NK-92 (cell line): ENCODE data around the gene SSMEM1.
"Not testable (repeated sequence)": the region's sequence is repeated elsewhere in the genome, so short reads cannot be mapped to it uniquely, and the experiment has no call there.

ENCODE experiments used
- DNase-seq: peaks from one replicate; lab custom pipeline; 2025; ENCODE audit not compliant: unreplicated experiment; lab: John Stamatoyannopoulos, UW

The SSMEM1 gene

DNA sequence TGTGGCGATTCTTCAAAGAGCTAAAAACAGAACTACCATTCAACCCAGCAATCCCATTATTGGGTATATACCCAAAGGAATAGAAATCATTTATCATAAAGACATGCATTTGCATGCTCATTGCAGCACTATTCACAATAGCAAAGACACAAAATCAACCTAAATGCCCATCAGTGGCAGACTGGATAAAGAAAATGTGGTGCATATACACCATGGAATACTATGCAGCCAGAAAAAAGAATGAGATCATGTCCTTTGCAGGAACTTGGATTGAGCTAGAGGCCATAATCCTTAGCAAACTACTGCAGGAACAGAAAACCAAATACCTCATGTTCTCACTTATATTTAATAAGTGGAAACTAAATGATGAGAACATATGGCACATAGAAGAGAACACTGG lies 38.8 kb downstream of the SSMEM1 start:
- not testable (repeated sequence) for DNase-seq

DNA sequence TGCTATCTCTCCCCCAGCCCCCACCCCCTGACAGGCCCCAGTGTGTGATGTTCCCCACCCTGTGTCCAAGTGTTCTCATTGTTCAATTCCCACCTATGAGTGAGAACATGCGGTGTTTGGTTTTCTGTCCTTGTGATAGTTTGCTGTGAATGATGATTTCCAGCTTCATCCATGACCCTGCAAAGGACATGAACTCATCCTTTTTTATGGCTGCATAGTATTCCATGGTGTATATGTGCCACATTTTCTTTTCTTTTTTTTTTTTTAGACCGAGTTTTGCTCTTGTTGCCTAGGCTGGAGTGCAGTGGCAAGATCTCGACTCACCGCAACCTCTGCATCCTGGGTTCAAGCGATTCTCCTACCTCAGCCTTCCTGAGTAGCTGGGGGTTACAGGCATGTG lies 41.2 kb downstream of the SSMEM1 start:
- DNase-seq: not testable (repeated sequence)

DNA sequence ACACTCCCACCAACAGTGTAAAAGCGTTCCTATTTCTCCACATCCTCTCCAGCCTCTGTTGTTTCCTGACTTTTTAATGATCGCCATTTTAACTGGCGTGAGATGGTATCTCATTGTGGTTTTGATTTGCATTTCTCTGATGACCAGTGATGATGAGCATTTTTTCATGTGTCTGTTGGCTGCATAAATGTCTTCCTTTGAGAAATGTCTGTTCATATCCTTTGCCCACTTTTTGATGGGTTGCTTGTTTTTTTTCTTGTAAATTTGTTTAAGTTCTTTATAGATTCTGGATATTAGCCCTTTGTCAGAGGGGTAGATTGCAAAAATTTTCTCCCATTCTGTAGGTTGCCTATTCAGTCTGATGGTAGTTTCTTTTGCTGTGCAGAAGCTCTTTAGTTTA lies 42.0 kb downstream of the SSMEM1 start:
- DNase-seq: not testable (repeated sequence)

GRCh38 chr7:130254555-130254954 lies 46.9 kb downstream of the SSMEM1 start:
- DNase-seq: no peak

- DNase-seq: no peak
These were observed 49.0 kb downstream of the SSMEM1 start for GRCh38 chr7:130256704-130257103.

- no peak for DNase-seq
These were observed 50.9 kb downstream of the SSMEM1 start for GRCh38 chr7:130258494-130259078.

GRCh38 chr7:130262448-130262847 lies 54.8 kb downstream of the SSMEM1 start:
- no peak for DNase-seq

GRCh38 chr7:130263130-130263529 lies 55.5 kb downstream of the SSMEM1 start:
- DNase-seq: no peak
